Heart left ventricle (tissue), 13 donors: ENCODE results near the gene CORO1C.

Experiments used
- POLR2A ChIP-seq, 2 donors: fragments of 450-650 bp; IDR thresholded peaks; one replicate each; pipeline ENCODE4 v1.6.1; 2017; ENCODE audit warnings: antibody characterized with exemption in 2 of 2, mild to moderate bottlenecking in 2 of 2, moderate library complexity in 2 of 2
- TF ChIP-seq, protein P1 (sequence below), 12 donors: fragments of 200-600 bp; sonication (generic) in 4 of 12; IDR thresholded peaks; one replicate each; pipeline versions ENCODE4 v1.5.0 to v1.8.0; 2018 to 2022; ENCODE audit warnings: antibody characterized with exemption in 12 of 12, mild to moderate bottlenecking in 5 of 12
- donor health status: ischemic (EF 13 %, LVEDD 7.1; RV severe dilation, severe dysfunction).
- donor health status: DM: no; HTN: yes; CAD: no.
- donor health status: DM: no; HTN: no; CAD: no.
- donor health status: ischemic (EF 25% LVEDD 6.9; RV normal size, moderate dysfunction).
- donor health status: ischemic (EF 25% LVEDD 5.7; RV mildly dilated, moderate dysfunction).
- donor health status: ischemic (EF 35%, LVEDD 5.7; RV mildly dilated, moderate dysfunction).
- donor health status: nonischemic (EF 11% LVEDD 7.7; RV severe dilation, severe dysfunction).
- donor health status: DM: yes; HTN: yes; CAD: no.
- donor health status: PGD.
- donor health status: ischemic (EF 29% LVEDD 5.4; RV normal size, mild dysfunction).
- donor health status: nonischemic (EF 23%, LVEDD 6.1; RV moderate dilation, normal function).

- TF ChIP-seq POLR2A (IDR thresholded peaks at IDR 0.05): no peak
- TF ChIP-seq, protein P1, sequence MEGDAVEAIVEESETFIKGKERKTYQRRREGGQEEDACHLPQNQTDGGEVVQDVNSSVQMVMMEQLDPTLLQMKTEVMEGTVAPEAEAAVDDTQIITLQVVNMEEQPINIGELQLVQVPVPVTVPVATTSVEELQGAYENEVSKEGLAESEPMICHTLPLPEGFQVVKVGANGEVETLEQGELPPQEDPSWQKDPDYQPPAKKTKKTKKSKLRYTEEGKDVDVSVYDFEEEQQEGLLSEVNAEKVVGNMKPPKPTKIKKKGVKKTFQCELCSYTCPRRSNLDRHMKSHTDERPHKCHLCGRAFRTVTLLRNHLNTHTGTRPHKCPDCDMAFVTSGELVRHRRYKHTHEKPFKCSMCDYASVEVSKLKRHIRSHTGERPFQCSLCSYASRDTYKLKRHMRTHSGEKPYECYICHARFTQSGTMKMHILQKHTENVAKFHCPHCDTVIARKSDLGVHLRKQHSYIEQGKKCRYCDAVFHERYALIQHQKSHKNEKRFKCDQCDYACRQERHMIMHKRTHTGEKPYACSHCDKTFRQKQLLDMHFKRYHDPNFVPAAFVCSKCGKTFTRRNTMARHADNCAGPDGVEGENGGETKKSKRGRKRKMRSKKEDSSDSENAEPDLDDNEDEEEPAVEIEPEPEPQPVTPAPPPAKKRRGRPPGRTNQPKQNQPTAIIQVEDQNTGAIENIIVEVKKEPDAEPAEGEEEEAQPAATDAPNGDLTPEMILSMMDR (IDR thresholded peaks at IDR 0.05): no peak
Observed at GRCh38 chr12:108729612-108730364, 1.5 kb downstream of the CORO1C start.
